ENCODE measurements around the gene GGTLC3. TPM values are rescaled to one million over a fixed set of nuclear protein-coding genes. Genes with fewer than 3 reads are reported as not detected.

GGTLC3 gene
- total and polyA plus RNA-seq, 2 experiments from 2014 or later = not detected

Other genes starting within 250 kb of the GGTLC3 start
- gene TMEM191B, start 9.6 kb upstream of the GGTLC3 start, total RNA-seq (2014; rRNA removed; shearing (Covaris generic)) = 3.6 and 26.3 TPM in 2 replicates
- gene TMEM191B, start 9.6 kb upstream of the GGTLC3 start, polyA plus RNA-seq (2016; fragmentation: Nextera tagmentation; extraction: Ambion mirVana) = 5.3 and 8.3 TPM in 2 replicates
- gene RIMBP3, start 93.8 kb upstream of the GGTLC3 start, total RNA-seq (2014; rRNA removed; shearing (Covaris generic)) = 0.47 and 0.52 TPM in 2 replicates
- gene RIMBP3, start 93.8 kb upstream of the GGTLC3 start, polyA plus RNA-seq (2016; fragmentation: Nextera tagmentation; extraction: Ambion mirVana) = 0.09 and 0.10 TPM in 2 replicates

Measured in GM23338 (cell line).